Tibial nerve (tissue), 4 donors: ENCODE results near the gene LPAR4.

Source experiments
- EP300 ChIP-seq, 2 donors: sonication (generic); formaldehyde crosslinking; IDR thresholded peaks; one replicate each; pipeline ENCODE4 v1.6.1; 2017; ENCODE audit warnings: antibody characterized with exemption in 2 of 2, mild to moderate bottlenecking in 1 of 2
- POLR2A ChIP-seq, 2 donors: fragments of 450-650 bp; IDR thresholded peaks; one replicate each; pipeline ENCODE4 v1.6.1; 2017; ENCODE audit warnings: antibody characterized with exemption in 2 of 2, mild to moderate bottlenecking in 2 of 2, moderate library complexity in 2 of 2
- TF ChIP-seq, protein P1 (sequence below), 5 experiments: fragments of 200-600 bp in 3 of 5; fragments of 450-650 bp in 2 of 5; sonication (generic) in 3 of 5; IDR thresholded peaks; one replicate each; pipeline ENCODE4 v1.5.1; 2016 to 2019; ENCODE audit warnings: antibody characterized with exemption in 5 of 5, mild to moderate bottlenecking in 3 of 5, moderate library complexity in 2 of 5

DNA sequence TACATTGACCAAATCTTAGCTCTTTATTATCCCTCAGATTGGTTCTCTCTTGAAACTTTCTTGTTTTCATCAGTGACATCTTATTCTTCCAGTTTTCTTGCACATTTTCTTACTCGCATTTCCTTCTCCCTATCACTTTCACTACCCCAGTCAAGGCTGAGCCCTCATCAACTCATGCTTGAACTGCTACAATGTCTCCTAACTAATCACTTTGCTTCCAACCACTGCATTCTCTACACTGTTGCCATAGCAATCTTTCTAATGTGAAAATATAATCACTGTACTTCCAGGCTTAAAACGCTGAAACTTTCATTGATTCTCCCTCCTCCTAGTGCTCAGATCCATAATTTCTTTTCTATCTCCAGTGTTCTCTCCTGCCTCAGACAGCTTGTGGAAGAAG, 22.2 kb upstream of the LPAR4 start:
- TF ChIP-seq, protein P1, sequence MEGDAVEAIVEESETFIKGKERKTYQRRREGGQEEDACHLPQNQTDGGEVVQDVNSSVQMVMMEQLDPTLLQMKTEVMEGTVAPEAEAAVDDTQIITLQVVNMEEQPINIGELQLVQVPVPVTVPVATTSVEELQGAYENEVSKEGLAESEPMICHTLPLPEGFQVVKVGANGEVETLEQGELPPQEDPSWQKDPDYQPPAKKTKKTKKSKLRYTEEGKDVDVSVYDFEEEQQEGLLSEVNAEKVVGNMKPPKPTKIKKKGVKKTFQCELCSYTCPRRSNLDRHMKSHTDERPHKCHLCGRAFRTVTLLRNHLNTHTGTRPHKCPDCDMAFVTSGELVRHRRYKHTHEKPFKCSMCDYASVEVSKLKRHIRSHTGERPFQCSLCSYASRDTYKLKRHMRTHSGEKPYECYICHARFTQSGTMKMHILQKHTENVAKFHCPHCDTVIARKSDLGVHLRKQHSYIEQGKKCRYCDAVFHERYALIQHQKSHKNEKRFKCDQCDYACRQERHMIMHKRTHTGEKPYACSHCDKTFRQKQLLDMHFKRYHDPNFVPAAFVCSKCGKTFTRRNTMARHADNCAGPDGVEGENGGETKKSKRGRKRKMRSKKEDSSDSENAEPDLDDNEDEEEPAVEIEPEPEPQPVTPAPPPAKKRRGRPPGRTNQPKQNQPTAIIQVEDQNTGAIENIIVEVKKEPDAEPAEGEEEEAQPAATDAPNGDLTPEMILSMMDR (IDR thresholded peaks at IDR 0.05): no peak
- TF ChIP-seq EP300 (IDR thresholded peaks at IDR 0.05) (no peak), POLR2A (IDR thresholded peaks at IDR 0.05) (no peak)
